HG02840 (cell line): Measurements from ENCODE around the gene FGD2.
"Not testable (repeated sequence)": the region's sequence is repeated elsewhere in the genome, so short reads cannot be mapped to it uniquely, and the experiment has no call there.

Source experiments
- ATAC-seq: cut with Tn5 transposase; IDR thresholded peaks from one replicate; pipeline ENCODE4 v1.9.1; 2021; ENCODE audit warnings: mild to moderate bottlenecking, moderate library complexity, moderate number of reproducible peaks; ENCODE audit not compliant: unreplicated experiment, low FRiP score

FGD2 gene

DNA sequence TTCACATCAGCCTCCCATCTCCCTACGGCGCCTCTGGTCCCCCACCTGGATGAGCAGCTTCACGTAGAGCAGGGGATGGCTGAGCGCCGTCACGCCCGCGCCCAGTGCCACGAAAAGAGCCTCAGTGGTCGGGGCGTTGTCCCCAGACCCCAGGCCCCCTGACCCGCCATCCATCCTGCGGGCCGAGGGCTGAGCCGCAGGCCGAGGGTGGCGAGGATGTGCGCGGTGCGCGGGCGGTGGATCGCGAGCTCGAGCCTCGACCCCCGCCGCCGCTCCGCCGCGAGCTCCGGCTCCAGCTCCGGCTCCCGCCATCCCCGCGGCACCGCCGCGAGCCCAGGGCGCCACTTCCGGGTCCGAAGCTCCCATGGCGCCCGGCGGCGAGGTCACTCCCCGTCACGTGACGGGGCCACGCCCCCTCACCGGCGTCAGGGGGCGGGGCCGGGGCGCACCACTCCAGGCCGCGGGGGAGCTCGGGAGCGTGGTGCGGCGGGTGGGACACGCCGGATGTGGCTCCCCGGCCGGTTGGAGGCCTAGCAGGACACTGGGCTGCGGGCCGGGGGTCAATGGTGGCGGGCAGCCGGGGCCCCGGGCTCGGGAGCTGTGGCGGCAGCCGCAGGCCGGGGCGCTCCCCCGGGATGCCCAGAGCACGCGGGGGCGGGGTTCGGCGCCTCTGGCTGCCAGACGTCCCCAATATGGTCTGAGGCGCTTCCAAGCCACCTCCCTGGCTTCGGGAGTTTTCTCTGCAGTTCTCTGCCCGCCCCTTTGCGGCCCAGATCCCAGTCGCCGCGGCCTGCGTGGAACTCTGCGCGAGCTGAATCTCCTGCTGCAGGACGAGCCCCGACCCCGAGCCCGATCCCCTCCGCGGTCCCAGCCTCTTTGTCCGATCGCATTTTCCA, 19.4 kb upstream of the FGD2 start, which contains the start of gene MTCH1:
MTCH1 (minus strand) TSS at position 389 of the 896 bp plus-strand sequence; CDS start at position 366, 23 bp downstream.
- ATAC-seq: peak; percentile 86

DNA sequence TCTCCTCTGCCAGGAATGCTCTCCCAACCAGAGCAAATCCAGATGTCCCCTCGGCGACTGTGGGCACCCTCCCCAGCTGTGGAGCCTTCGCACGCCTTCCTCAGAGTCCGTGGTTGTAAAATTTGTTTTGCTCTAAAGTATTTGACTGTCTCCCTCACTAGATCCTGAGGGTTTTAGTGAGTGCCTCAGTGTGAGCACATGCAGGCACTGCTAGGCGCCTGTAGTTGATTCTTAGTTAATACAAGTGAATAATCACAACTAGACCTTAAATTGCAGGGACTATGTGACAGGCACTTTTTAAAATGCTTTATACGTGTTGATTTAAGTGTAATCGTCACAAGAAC, 18.8 kb upstream of the FGD2 start:
- no peak for ATAC-seq

GRCh38 chr6:36989264-36989663, 16.2 kb upstream of the FGD2 start:
- ATAC-seq: no peak

GRCh38 chr6:36990401-36990800, 15.1 kb upstream of the FGD2 start:
- not testable (repeated sequence) for ATAC-seq

DNA sequence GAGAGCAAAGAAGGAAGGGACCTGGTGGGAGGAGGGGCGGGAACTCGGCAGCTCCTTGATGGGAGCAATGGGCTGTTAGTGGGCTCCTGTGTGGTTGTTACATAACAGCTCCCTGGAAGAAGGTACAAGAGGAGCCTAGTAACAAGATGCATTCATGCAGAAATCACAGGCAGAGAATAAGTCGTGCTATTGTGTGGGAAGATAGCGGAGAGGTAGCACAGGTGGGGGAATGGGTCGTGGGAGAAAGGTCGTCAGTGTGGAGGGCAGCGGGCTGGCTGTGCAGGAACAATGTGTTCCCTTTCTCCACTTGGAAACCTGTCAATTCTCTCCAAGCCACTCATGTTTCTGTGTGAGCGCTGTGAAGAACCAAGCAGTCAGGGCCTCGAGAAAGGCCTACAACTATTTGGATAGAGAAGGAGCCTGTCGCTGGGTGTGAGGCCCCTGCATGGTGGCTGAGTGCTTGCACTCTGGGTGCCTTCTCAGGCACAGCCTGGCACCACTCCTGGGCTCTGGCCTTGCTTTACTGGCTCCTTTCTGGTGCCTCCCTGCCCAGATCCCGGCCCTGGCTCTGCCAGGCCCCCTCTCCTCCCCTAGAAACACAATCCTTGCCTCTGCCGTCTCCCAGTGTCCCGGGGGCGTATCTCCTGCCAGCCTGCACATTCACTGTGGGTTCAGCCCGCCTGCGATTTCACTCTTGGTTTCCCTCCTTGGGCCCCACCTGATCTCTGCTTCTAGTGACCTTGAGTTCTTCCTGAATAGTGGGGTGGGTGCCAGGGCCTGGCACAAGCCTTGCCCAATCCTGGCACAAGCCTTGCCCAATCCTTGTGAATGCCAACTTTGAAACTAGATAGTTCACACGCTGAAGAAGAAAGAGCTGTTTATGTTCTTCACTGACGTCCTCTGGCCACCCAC, 7.4 kb upstream of the FGD2 start:
- ATAC-seq: no peak

DNA sequence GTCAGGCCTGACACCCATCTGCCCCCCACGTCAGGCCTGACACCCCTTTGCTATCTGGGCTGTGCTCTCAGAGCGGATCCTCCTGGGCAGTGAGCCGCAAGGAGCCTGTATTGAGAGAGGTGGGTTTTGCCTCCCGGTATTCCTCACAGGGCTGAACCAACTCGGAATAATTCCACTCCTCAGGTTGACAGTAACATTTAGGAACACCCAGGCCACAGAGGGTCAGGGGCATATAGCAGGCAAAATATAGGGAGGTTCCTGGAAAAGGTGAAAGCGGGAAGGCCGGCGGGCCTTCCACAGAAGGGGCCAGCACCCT, 6.8 kb upstream of the FGD2 start:
- ATAC-seq: no peak

DNA sequence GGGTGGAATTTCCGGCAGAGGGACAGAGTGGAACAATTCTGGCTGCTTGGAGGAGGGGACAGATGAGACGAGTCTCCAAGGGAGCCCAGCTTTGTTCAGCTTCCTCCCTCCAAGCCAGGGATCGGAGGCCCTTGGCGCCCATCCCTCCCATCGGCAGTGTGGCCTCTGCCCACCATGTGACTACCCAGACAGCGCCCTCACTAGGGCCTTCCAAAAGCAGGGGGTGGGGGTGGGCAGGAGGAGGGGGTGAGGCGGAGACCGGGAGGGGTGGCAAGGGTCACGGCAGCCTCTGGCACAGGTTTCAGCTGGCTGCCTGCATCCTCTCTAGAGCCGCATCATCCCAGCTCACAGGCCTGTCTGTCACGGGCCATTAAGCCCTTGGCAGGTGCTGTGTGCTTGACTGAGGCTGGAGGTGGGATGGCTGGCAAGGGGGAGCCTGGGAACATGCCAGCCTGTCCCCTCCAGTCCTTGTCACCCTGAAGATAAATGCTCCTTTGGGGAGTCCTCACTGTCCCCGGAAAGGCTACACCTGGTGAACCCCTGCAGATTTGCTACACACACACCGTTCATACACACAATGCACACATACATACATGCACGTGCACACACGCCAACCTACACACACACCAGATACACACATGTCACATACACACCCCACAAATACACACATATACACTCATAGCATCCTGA, 6.2 kb upstream of the FGD2 start:
- no peak for ATAC-seq

DNA sequence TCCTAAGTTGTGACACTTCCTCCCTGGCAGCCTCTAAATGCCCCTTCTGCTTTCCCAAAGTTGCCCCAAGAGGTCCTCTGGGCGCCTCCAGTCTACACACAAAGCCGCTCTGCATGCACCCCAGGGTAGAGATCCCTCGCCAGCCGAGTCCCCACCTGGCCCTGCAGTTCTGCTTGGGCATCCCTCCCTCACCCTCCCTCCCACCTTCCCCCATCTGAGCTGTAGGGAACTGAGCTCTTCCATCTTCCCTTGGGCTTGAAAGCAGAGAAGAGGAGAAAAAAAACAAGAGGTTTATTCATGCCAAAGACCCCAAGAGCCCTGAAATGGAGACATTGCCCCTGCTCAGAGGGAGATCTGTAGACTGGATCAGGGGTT, 5.7 kb upstream of the FGD2 start:
- ATAC-seq: no peak

DNA sequence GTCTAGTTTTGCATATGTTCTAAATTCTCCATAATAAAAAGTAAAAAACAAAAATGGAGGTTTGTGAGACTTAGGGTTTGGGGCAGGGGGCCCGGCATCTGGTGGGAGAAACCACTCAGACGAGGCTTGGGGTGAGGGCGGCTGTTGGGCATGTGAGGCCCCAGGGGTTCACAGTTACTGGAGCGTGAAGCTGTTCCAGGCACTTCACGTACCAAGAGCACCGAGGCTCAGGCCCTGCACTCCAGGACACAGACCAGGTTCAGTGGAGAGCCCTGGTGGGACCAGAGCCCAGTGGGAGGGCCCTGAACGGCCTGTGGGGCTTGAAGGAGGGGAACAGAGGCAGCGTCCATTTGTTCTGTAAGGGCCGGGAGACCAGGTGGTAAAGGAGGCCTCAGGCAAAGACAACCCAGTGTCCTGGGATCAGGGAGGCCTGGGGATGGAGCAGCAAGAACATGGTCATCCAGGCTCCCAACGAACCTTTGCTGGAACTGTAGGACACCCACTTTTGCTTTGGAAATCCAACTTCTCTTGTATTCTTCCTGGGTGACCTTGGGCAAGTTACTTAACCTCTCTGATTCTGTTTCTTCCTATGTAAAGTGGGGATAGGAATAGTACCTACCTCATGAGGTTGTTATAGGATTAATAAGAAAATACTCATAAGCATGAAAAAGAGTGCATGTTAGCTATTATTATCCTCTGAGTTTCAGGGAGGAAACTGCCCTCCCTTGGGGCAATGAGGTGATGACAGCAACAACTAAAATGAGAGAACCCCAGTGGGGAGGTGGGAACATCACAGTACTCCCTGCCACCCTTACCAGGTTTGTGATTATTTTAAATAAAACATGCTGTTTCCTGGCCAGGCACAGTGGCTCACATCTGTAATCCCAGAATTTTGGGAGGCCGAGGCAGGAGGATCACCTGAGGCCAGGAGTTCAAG, 1.1 kb upstream of the FGD2 start:
- ATAC-seq: no peak

DNA sequence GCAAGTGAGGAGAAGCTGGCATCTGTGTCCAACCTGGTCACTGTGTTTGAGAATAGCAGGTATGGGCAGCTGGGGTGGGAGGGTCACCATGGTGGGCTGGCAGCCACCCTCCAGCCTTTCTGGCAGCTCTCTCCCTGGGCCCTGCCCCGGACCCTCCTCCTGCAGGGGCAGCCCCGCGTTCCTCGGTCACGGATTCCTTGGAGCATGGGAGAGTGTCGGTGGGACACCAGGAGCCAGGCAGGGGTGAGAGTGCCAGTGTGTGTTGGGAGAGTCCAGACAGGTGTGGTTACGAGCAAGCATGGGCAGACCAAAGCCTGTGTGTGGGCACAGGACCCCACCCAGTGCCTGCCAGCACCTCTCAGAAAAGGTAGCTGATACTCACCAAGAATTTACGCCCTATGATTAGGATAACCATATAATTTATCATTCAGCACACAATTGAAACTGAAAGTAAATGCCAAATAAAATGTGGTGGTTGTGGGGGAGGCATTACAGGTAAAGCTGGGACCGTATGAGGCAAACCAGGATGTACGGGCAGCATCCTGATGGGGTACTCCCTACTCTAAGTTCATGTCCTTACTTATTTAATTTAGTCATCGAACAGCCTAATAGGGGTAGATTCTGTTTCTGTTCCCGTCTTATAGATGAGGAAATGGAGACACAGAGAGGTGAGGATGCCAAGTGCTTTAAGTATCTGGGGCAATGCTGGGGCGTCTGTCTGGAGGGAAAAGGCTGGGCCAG, 542 bp downstream of the FGD2 start:
- peak; percentile 8 for ATAC-seq

GRCh38 chr6:37006793-37007339, 1.4 kb downstream of the FGD2 start:
- no peak for ATAC-seq

DNA sequence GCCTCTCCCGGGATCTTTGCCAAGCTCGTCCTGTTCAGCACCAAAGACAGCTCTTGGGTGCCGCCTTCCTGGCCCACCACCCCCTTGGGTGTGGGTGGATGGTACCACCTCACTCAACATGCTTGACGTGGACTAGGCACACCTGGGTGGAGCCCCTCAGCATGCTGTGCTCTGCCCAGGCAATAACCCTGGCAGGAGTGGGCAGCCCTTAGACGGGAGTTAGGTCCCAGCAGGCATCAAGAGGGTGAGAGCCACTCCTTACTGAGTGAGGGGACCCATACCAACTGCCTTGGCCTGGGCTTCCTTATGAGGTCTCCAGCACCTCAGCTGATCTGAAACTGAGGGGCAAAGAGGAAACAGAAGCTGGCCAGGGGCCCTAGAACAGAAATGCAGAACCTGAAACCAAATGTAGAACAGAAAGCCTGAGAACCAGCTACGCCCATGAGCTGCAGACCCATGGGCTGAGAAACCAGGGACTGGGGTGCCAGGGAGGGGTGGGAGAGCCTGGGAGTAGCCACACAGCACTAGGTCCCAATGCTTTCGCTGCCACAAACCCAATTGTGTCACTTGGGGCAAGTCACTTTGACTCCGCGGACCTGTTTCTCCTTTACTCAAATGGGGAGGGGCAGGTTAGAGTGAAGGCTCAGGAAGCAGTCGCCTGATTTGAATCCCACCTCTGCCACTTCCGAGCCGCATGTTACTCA, 2.0 kb downstream of the FGD2 start:
- ATAC-seq: no peak

- no peak for ATAC-seq
Measured at GRCh38 chr6:37008484-37009465, 3.3 kb downstream of the FGD2 start.

GRCh38 chr6:37010402-37010892, 5.0 kb downstream of the FGD2 start:
- no peak for ATAC-seq

DNA sequence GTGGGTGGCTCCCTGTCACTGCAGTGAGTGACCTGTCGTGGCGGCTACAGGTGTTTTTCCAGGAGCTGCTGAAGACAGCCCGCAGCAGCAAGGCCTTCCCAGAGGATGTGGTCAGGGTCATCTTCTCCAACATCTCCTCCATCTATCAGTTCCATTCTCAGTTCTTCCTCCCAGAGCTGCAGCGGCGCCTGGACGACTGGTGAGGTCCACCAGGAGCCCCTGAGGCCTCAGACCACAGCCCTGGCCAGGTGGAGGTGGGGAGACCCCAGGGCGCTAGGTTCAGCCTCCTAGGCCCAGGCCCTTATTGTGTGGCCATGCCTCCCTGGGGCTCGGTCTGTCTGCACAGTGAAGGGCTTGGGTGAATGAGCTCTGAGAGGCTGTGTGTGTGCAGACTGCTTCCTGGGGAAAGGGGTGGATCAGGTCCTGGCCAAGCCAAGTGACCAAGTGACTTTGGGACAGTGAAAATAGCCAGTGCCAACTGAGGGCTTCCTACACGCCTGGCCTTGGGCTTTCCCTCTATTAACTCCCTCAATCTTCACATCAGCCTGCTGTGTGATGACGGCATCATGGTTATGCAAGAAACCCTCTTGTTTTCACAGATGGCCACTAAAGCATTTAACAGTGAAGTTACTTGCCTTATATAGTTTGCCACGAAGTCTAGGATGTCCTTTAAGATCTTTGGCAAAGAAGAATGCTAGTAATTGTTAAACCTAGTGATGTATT, 6.4 kb downstream of the FGD2 start:
- no peak for ATAC-seq
